Neuronal stem cell (in vitro differentiated cells): ENCODE measurements around the gene ABCG8.

ENCODE experiments used
- DNase-seq: peaks from one replicate; pipeline ENCODE4 v3.0.0-alpha.2; 2013; ENCODE audit warnings: low spot score
- H2AFZ ChIP-seq: one replicate; pipeline ENCODE4 v1.6.1; 2013; ENCODE audit warnings: mild to moderate bottlenecking, low read length, inconsistent platforms
- H2AK5ac ChIP-seq: 2 replicates; pipeline ENCODE4 v1.6.1; 2013; ENCODE audit warnings: low read depth, mild to moderate bottlenecking, inconsistent platforms, low read length, moderate library complexity, mixed read lengths
- H2BK120ac ChIP-seq: 2 replicates; pipeline ENCODE4 v1.6.1; 2013; ENCODE audit warnings: low read depth, mild to moderate bottlenecking, inconsistent platforms, low read length, moderate library complexity, mixed read lengths
- H2BK12ac ChIP-seq: one replicate; pipeline ENCODE4 v1.6.1; 2013; ENCODE audit warnings: low read length, inconsistent platforms
- H2BK15ac ChIP-seq: 2 replicates; pipeline ENCODE4 v1.6.1; 2013; ENCODE audit warnings: mild to moderate bottlenecking, low read length, inconsistent platforms, mixed read lengths
- H2BK5ac ChIP-seq: one replicate; pipeline ENCODE4 v1.6.1; 2013; ENCODE audit warnings: inconsistent platforms, mild to moderate bottlenecking, low read length, moderate library complexity
- H3K14ac ChIP-seq: one replicate; pipeline ENCODE4 v1.6.1; 2013; ENCODE audit warnings: low read length, inconsistent platforms
- H3K18ac ChIP-seq: 2 replicates; pipeline ENCODE4 v1.6.1; 2013; ENCODE audit warnings: low read length, inconsistent platforms
- H3K23ac ChIP-seq: 2 replicates; pipeline ENCODE4 v1.6.1; 2013; ENCODE audit warnings: low read depth, mild to moderate bottlenecking, mixed read lengths, low read length, inconsistent platforms; ENCODE audit not compliant: poor library complexity
- H3K27ac ChIP-seq: replicated peaks from 3 replicates; pipeline ENCODE4 v1.5.1; 2013; ENCODE audit warnings: low read length, inconsistent platforms
- H3K27me3 ChIP-seq, 3 experiments: 2 replicates each; pipeline ENCODE4 v1.6.1; 2013; ENCODE audit warnings: low read length in 3 of 3, mild to moderate bottlenecking in 2 of 3, inconsistent platforms in 1 of 3, low read depth in 1 of 3, mixed read lengths in 1 of 3, moderate library complexity in 1 of 3; ENCODE audit not compliant: control insufficient read depth in 3 of 3, insufficient read depth in 3 of 3
- H3K36me3 ChIP-seq, 2 donors: replicated peaks in 1 of 2; 2 replicates each; pipeline ENCODE4 v1.6.1; 2013; ENCODE audit warnings: low read length in 2 of 2; ENCODE audit not compliant: control insufficient read depth in 2 of 2, insufficient read depth in 2 of 2
- H3K4ac ChIP-seq: 2 replicates; pipeline ENCODE4 v1.6.1; 2013; ENCODE audit warnings: inconsistent platforms, mild to moderate bottlenecking, low read length, moderate library complexity
- H3K4me1 ChIP-seq, 2 donors: 1 replicate in 1 of 2; 2 replicates in 1 of 2; pipeline ENCODE4 v1.6.1; 2013; ENCODE audit warnings: low read length in 2 of 2, low read depth in 1 of 2; ENCODE audit not compliant: control insufficient read depth in 2 of 2, insufficient read depth in 1 of 2
- H3K4me2 ChIP-seq: one replicate; pipeline ENCODE4 v1.6.1; 2013; ENCODE audit warnings: mild to moderate bottlenecking, low read length, inconsistent platforms; ENCODE audit not compliant: insufficient read depth, poor library complexity, severe bottlenecking
- H3K4me3 ChIP-seq, 2 donors: 2 replicates each; pipeline ENCODE4 v1.5.1; 2013; ENCODE audit warnings: low read length in 2 of 2, mild to moderate bottlenecking in 2 of 2, inconsistent platforms in 1 of 2, moderate library complexity in 1 of 2
- H3K79me1 ChIP-seq: one replicate; pipeline ENCODE4 v1.6.1; 2013; ENCODE audit warnings: low read depth, mild to moderate bottlenecking, inconsistent platforms, low read length, moderate library complexity
- H3K9ac ChIP-seq: one replicate; pipeline ENCODE4 v1.6.1; 2013; ENCODE audit warnings: mild to moderate bottlenecking, low read depth, low read length, inconsistent platforms; ENCODE audit not compliant: poor library complexity
- H3K9me3 ChIP-seq, 2 donors: replicated peaks in 1 of 2; 2 replicates each; pipeline versions ENCODE3 to v1.6.1; 2013; ENCODE audit warnings: low read length in 2 of 2, mild to moderate bottlenecking in 2 of 2, inconsistent platforms in 1 of 2, low read depth in 1 of 2, mixed read lengths in 1 of 2, moderate library complexity in 1 of 2; ENCODE audit not compliant: control insufficient read depth in 2 of 2, insufficient read depth in 1 of 2
- H4K8ac ChIP-seq: one replicate; pipeline ENCODE4 v1.6.1; 2013; ENCODE audit warnings: low read depth, mild to moderate bottlenecking, inconsistent platforms, low read length, moderate library complexity
- H4K91ac ChIP-seq: one replicate; pipeline ENCODE4 v1.6.1; 2013; ENCODE audit warnings: low read length, low read depth, mild to moderate bottlenecking, inconsistent platforms; ENCODE audit not compliant: poor library complexity
- WGBS, 2 donors: extraction: QIAGEN DNeasy Blood & Tissue Kit; methylation state at CpG; one replicate each; pipeline ENCODE4 v1.1.7; 2013; ENCODE audit warnings: missing lambda C conversion rate in 2 of 2, mixed read lengths in 1 of 2; ENCODE audit not compliant: insufficient read length in 2 of 2, insufficient replicate concordance in 1 of 2; ENCODE audit errors: extremely low coverage in 2 of 2; 5-methylcytosine and 5-hydroxymethylcytosine counted together

The ABCG8 gene

GRCh38 chr2:43852196-43852730 lies 13.5 kb downstream of the ABCG8 start:
- H2BK120ac ChIP-seq = peak overlapping the region; percentile 20
- no peak overlapping the region for H3K27ac ChIP-seq
- no peak overlapping the region for H3K4me2 ChIP-seq
- DNase-seq = no peak
- no peak overlapping the region for H3K4ac ChIP-seq
- H4K91ac ChIP-seq = no peak overlapping the region
- no peak overlapping the region for H4K8ac ChIP-seq
- no peaks in the 10 kb centered on the region for H3K36me3 ChIP-seq
- no peaks in the 10 kb centered on the region for H3K9me3 ChIP-seq
- no peak overlapping the region for H3K18ac ChIP-seq
- H2BK15ac ChIP-seq = no peak overlapping the region
- no peak overlapping the region for H2AFZ ChIP-seq
- no peaks in the 10 kb centered on the region for H3K79me1 ChIP-seq
- H2BK5ac ChIP-seq = peak overlapping the region; percentile 80
- H3K9ac ChIP-seq = no peak overlapping the region
- H3K4me1 ChIP-seq = no peaks in the 10 kb centered on the region
- peaks cover 0 to 6% (median 0%) of the 10 kb centered on the region in 3 experiments for H3K27me3 ChIP-seq
- no peak overlapping the region for H2BK12ac ChIP-seq
- H3K23ac ChIP-seq = peak overlapping the region; percentile 43
- no CpG with 5 or more reads among the region's 21 CpGs for WGBS, 2 donors
- no peak overlapping the region for H2AK5ac ChIP-seq
- no peak overlapping the region for H3K4me3 ChIP-seq
- H3K14ac ChIP-seq = peak overlapping the region; percentile 75

GRCh38 chr2:43853141-43854081 lies 14.6 kb downstream of the ABCG8 start:
- no peak overlapping the region for H4K8ac ChIP-seq
- H3K4me1 ChIP-seq = no peaks in the 10 kb centered on the region
- H2BK15ac ChIP-seq = peak overlapping the region; percentile 51
- H2BK5ac ChIP-seq = no peak overlapping the region
- DNase-seq = no peak
- no peak overlapping the region for H2AFZ ChIP-seq
- H3K9me3 ChIP-seq = no peaks in the 10 kb centered on the region
- no CpG with 5 or more reads among the region's 10 CpGs for WGBS, 2 donors
- H3K4ac ChIP-seq = no peak overlapping the region
- H3K18ac ChIP-seq = no peak overlapping the region
- no peak overlapping the region for H2BK120ac ChIP-seq
- H3K36me3 ChIP-seq = no peaks in the 10 kb centered on the region
- H3K4me3 ChIP-seq = no peak overlapping the region
- peak overlapping the region; percentile 7 for H3K9ac ChIP-seq
- no peaks in the 10 kb centered on the region for H3K79me1 ChIP-seq
- no peak overlapping the region for H3K23ac ChIP-seq
- no peak overlapping the region for H3K4me2 ChIP-seq
- H2BK12ac ChIP-seq = no peak overlapping the region
- H2AK5ac ChIP-seq = no peak overlapping the region
- H3K27ac ChIP-seq = no peak overlapping the region
- peaks cover 0 to 6% (median 0%) of the 10 kb centered on the region in 3 experiments for H3K27me3 ChIP-seq
- H3K14ac ChIP-seq = no peak overlapping the region
- no peak overlapping the region for H4K91ac ChIP-seq

DNA sequence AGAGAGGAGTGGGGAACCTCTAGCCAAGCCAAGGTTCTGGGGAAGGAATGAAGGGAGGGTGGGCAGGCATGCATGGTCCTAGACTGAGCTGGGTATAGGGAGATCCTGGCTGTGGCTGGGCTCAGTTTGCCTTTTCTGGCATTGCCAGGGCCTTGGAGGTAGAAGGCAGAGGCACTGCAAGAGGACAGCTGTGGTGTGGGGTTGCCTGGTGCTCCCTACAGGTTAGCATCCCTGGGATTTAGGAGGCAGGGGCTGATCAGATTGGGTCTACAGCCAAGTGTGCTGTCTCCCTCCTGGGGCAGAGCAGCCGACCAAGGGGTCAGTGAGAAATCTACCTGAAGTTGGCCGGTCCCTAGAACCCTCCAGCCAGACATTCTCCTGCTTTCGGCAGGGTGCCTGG lies 15.9 kb downstream of the ABCG8 start:
- Histone ChIP-seq H3K79me1 (no peaks in the 10 kb centered on the region), H3K14ac (no peak overlapping the region), H3K4me3 (no peak overlapping the region), H2AK5ac (peak overlapping the region; percentile 51), H3K4me1 (no peaks in the 10 kb centered on the region), H4K91ac (no peak overlapping the region), H3K36me3 (no peaks in the 10 kb centered on the region), H2BK15ac (no peak overlapping the region), H3K27me3 (peaks cover 0 to 6% (median 0%) of the 10 kb centered on the region in 3 experiments), H3K9ac (no peak overlapping the region), H2BK120ac (no peak overlapping the region), H3K9me3 (no peaks in the 10 kb centered on the region), H2BK12ac (no peak overlapping the region), H3K18ac (no peak overlapping the region), H2BK5ac (no peak overlapping the region), H2AFZ (no peak overlapping the region), H3K4me2 (no peak overlapping the region), H4K8ac (no peak overlapping the region), H3K23ac (no peak overlapping the region), H3K4ac (no peak overlapping the region), H3K27ac (no peak overlapping the region)
- WGBS, 2 donors = no CpG with 5 or more reads among the region's 3 CpGs
- no peak for DNase-seq

GRCh38 chr2:43855292-43855691 lies 16.5 kb downstream of the ABCG8 start:
- H2BK15ac ChIP-seq = no peak overlapping the region
- H2BK5ac ChIP-seq = no peak overlapping the region
- no peak overlapping the region for H3K27ac ChIP-seq
- H4K8ac ChIP-seq = no peak overlapping the region
- H4K91ac ChIP-seq = no peak overlapping the region
- no peak overlapping the region for H3K4me3 ChIP-seq
- H2AK5ac ChIP-seq = no peak overlapping the region
- no CpG with 5 or more reads among the region's 2 CpGs for WGBS, 2 donors
- H3K4me2 ChIP-seq = no peak overlapping the region
- no peak overlapping the region for H3K23ac ChIP-seq
- no peak overlapping the region for H3K4ac ChIP-seq
- H2BK120ac ChIP-seq = no peak overlapping the region
- no peak for DNase-seq
- no peak overlapping the region for H3K18ac ChIP-seq
- no peak overlapping the region for H2AFZ ChIP-seq
- no peak overlapping the region for H3K14ac ChIP-seq
- H3K9ac ChIP-seq = no peak overlapping the region
- no peaks in the 10 kb centered on the region for H3K79me1 ChIP-seq
- no peaks in the 10 kb centered on the region for H3K9me3 ChIP-seq
- H2BK12ac ChIP-seq = no peak overlapping the region
- peaks cover 0 to 6% (median 0%) of the 10 kb centered on the region in 3 experiments for H3K27me3 ChIP-seq
- no peaks in the 10 kb centered on the region for H3K36me3 ChIP-seq
- no peaks in the 10 kb centered on the region for H3K4me1 ChIP-seq
